ENCODE data around the gene ZGLP1. TPM values are rescaled to one million over a fixed set of nuclear protein-coding genes. Genes with fewer than 3 reads are reported as not detected.

Gene ZGLP1
- total and polyA plus RNA-seq, 2 of the 13 experiments (the other 11 are each of a cell fraction or from before 2014, with no cell fraction given): 2.4 to 3.0 TPM

DNA sequence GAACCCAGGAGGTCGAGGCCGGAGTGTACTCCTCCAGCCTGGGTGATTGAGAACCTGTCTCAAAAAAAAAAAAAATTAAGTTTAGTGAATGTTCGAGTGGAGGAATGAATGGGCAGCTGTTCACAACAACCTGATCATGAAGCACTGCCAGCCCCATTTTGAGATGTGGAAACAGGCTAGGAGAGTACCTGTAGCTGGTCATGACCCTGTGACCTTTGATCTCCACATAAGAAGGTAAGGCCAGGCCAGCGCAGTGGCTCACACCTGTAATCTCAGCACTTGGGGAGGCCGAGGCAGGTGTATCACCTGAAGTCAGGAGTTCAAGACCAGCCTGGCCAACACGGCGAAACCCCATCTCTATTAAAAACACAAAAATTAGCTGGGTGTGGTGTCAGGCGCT, 16.1 kb upstream of the ZGLP1 start:
- BruUV-seq (replicated peaks): no TSS peak
- no peak for ATAC-seq
- POLR2A ChIA-PET: interaction anchor here (1.0 to 3.2 kb wide), 2 partner anchors 8 to 36 kb away, joined by 5 to 24 read pairs; partner anchors contain the start of genes ICAM5 and RAVER1

More for the DNA sequence above, 16.1 kb upstream of the ZGLP1 start:
- TF ChIP-seq FOXK2 (IDR thresholded peaks at IDR 0.05): no peak
- TF ChIP-seq, protein P1, sequence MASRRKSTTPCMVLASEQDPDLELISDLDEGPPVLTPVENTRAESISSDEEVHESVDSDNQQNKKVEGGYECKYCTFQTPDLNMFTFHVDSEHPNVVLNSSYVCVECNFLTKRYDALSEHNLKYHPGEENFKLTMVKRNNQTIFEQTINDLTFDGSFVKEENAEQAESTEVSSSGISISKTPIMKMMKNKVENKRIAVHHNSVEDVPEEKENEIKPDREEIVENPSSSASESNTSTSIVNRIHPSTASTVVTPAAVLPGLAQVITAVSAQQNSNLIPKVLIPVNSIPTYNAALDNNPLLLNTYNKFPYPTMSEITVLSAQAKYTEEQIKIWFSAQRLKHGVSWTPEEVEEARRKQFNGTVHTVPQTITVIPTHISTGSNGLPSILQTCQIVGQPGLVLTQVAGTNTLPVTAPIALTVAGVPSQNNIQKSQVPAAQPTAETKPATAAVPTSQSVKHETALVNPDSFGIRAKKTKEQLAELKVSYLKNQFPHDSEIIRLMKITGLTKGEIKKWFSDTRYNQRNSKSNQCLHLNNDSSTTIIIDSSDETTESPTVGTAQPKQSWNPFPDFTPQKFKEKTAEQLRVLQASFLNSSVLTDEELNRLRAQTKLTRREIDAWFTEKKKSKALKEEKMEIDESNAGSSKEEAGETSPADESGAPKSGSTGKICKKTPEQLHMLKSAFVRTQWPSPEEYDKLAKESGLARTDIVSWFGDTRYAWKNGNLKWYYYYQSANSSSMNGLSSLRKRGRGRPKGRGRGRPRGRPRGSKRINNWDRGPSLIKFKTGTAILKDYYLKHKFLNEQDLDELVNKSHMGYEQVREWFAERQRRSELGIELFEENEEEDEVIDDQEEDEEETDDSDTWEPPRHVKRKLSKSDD (CRISPR knock-in tag; IDR thresholded peaks at IDR 0.05; ENCODE audit: low read depth): no peak
- no peak for TF ChIP-seq ETV5 (CRISPR knock-in tag; IDR thresholded peaks at IDR 0.05; ENCODE audit: borderline replicate concordance)
- TF ChIP-seq ATF7-NPFF (CRISPR knock-in tag; IDR thresholded peaks at IDR 0.05; ENCODE audit: low read depth): no peak
- no peaks in the 10 kb centered on the region for H3K9me3 ChIP-seq (ENCODE audit: low read length)
- 0 out of 2 replicates have a peak, but pooled peaks cover 11% of the 10 kb centered on the region for H4K20me1 ChIP-seq (ENCODE audit: insufficient read depth, low read length)
- 97% methylated on average over 8 of the region's 8 CpGs for WGBS (ENCODE audit: low lambda C conversion rate)
- no peak overlapping the region for H3K27ac ChIP-seq (ENCODE audit: extremely low read length, insufficient read depth, low read length)
- no peaks in the 10 kb centered on the region for H3K27me3 ChIP-seq (ENCODE audit: control insufficient read depth in 1 of 2, insufficient read depth in 2 of 2, low read length in 2 of 2)
- H3K9ac ChIP-seq (ENCODE audit: insufficient read depth, low read depth, low read length): no peak overlapping the region
- no peaks in the 10 kb centered on the region for H3K4me1 ChIP-seq (ENCODE audit: insufficient read depth, low read length)
- DNase-seq (ENCODE audit: low spot score) (no peak), FAIRE-seq (no peak)
- intact Hi-C loops (cut with micrococcal nuclease; ENCODE audit: unreplicated experiment) (no loop called here), in situ Hi-C loops (cut with HindIII; ENCODE audit: extremely low pct_ligation_motif_present, low pct_unique_long_range_greater_than_20kb) (no loop called here)
- H2AFZ ChIP-seq (ENCODE audit: low read length): no peak overlapping the region
- H3K79me2 ChIP-seq (ENCODE audit: insufficient read depth, low read length): peaks cover 8% of the 10 kb centered on the region
- H3K36me3 ChIP-seq (replicated peaks in 1 of 2; ENCODE audit: control insufficient read depth in 1 of 2, insufficient read depth in 2 of 2, low read length in 2 of 2): peaks cover 47 to 89% of the 10 kb centered on the region in 2 experiments
- H3K4me2 ChIP-seq (ENCODE audit: low read depth, low read length): no peak overlapping the region
- no peak overlapping the region for H3K4me3 ChIP-seq (replicated peaks in 1 of 3; ENCODE audit: insufficient read depth in 1 of 3, low read depth in 2 of 3, low read length in 3 of 3)
- CTCF ChIA-PET (ENCODE audit: low intra/inter-chr PET ratio, low total read pairs): no interaction called here

All from HepG2 (cell line).